Cerebellar cortex (tissue), 1 donor: ENCODE data around the gene GPN3.
A peak's percentile ranks its signal among the peaks of the same experiment; 100 is the strongest.
"Not testable (repeated sequence)": the region's sequence is repeated elsewhere in the genome, so short reads cannot be mapped to it uniquely, and the experiment has no call there.

Experiments
- DNase-seq: peaks from one replicate; pipeline ENCODE4 v3.0.0-alpha.2; 2015; ENCODE audit warnings: low spot score

Gene GPN3

GRCh38 chr12:110468214-110469048, at the start of gene GPN3, which contains the start of gene FAM216A:
Gene GPN3 (minus strand): TSS chr12:110468257. CDS start chr12:110468203, 54 bp downstream.
Gene FAM216A (plus strand): TSS chr12:110468845. CDS start chr12:110468876, 31 bp downstream.
- peak; percentile 99 for DNase-seq

GRCh38 chr12:110516995-110517394, 48.9 kb upstream of the GPN3 start:
- DNase-seq: no peak

- no peak for DNase-seq
Measured at GRCh38 chr12:110514363-110514762, 46.3 kb upstream of the GPN3 start.

- no peak for DNase-seq
Measured at GRCh38 chr12:110513842-110514241, 45.8 kb upstream of the GPN3 start.

- no peak for DNase-seq
Measured at GRCh38 chr12:110508071-110508586, 40.1 kb upstream of the GPN3 start.

GRCh38 chr12:110505332-110505731, 37.3 kb upstream of the GPN3 start:
- DNase-seq: no peak

- DNase-seq: no peak
Measured at GRCh38 chr12:110503432-110503831, 35.4 kb upstream of the GPN3 start.

- DNase-seq: peak; percentile 97
Measured at GRCh38 chr12:110501752-110502738, 34.0 kb upstream of the GPN3 start, which contains the start of the genes RAD9B and VPS29. Gene RAD9B (plus strand): TSS chr12:110502331. CDS start chr12:110502338, 7 bp downstream. Gene VPS29 (minus strand): TSS chr12:110502111. CDS start chr12:110502051, 60 bp downstream.

GRCh38 chr12:110501399-110501751, 33.3 kb upstream of the GPN3 start:
- peak; percentile 62 for DNase-seq

- no peak for DNase-seq
Measured at GRCh38 chr12:110498984-110499706, 31.1 kb upstream of the GPN3 start.

- DNase-seq: no peak
Measured at GRCh38 chr12:110475426-110475825, 7.4 kb upstream of the GPN3 start.

GRCh38 chr12:110467847-110468213, 227 bp downstream of the GPN3 start:
- no peak for DNase-seq

- no peak for DNase-seq
Measured at GRCh38 chr12:110466791-110467190, 1.3 kb downstream of the GPN3 start.

- not testable (repeated sequence) for DNase-seq
Measured at GRCh38 chr12:110465765-110466164, 2.3 kb downstream of the GPN3 start.

GRCh38 chr12:110465024-110465423, 3.0 kb downstream of the GPN3 start:
- DNase-seq: no peak

- DNase-seq: not testable (repeated sequence)
Measured at GRCh38 chr12:110461189-110461588, 6.9 kb downstream of the GPN3 start.

GRCh38 chr12:110458756-110459155, 9.3 kb downstream of the GPN3 start:
- no peak for DNase-seq

- DNase-seq: no peak
Measured at GRCh38 chr12:110453569-110454296, 14.3 kb downstream of the GPN3 start.

- no peak for DNase-seq
Measured at GRCh38 chr12:110451263-110451662, 16.8 kb downstream of the GPN3 start.

GRCh38 chr12:110449799-110450497, 18.1 kb downstream of the GPN3 start, which contains the start of gene ARPC3:
Gene ARPC3 (minus strand): TSS chr12:110450337. CDS start chr12:110450260, 77 bp downstream.
- DNase-seq: peak; percentile 96
